SJSA1 (cell line): ENCODE data around the gene PLXDC1. TPM values are rescaled to one million over a fixed set of nuclear protein-coding genes. Genes with fewer than 3 reads are reported as not detected.
A peak's percentile ranks its signal among the peaks of the same experiment; 100 is the strongest.
"Not testable (repeated sequence)": the region's sequence is repeated elsewhere in the genome, so short reads cannot be mapped to it uniquely, and the experiment has no call there.

ENCODE experiments used
- DNase-seq, 2 experiments: peaks; one replicate each; pipeline ENCODE4 v3.0.0-alpha.2; 2015 to 2020; ENCODE audit warnings: low spot score in 2 of 2, low read depth in 1 of 2
- H3K27ac ChIP-seq: fragments of 250-450 bp; sonication (Bioruptor Pico); 2 replicates; pipeline ENCODE4 v1.5.1; 2020; ENCODE audit warnings: mild to moderate bottlenecking, moderate library complexity
- H3K27me3 ChIP-seq: fragments of 250-450 bp; sonication (Bioruptor Pico); replicated peaks from 2 replicates; pipeline ENCODE4 v1.5.1; 2020; ENCODE audit warnings: mild to moderate bottlenecking, moderate library complexity
- H3K36me3 ChIP-seq: fragments of 250-450 bp; sonication (Bioruptor Pico); 2 replicates; pipeline ENCODE4 v1.5.1; 2020; ENCODE audit warnings: mild to moderate bottlenecking
- H3K4me1 ChIP-seq: fragments of 250-450 bp; sonication (Bioruptor Pico); replicated peaks from 2 replicates; pipeline ENCODE4 v1.6.1; 2021; ENCODE audit warnings: mild to moderate bottlenecking
- H3K4me3 ChIP-seq: fragments of 250-450 bp; sonication (Bioruptor Pico); 2 replicates; pipeline ENCODE4 v1.5.1; 2020; ENCODE audit warnings: mild to moderate bottlenecking
- H3K9me3 ChIP-seq: fragments of 250-450 bp; sonication (Bioruptor Pico); replicated peaks from 2 replicates; pipeline ENCODE4 v1.5.1; 2020; ENCODE audit warnings: mild to moderate bottlenecking
- total RNA-seq: library from RNA; depleted of rRNA; stranded (reverse); fragments of >200 nt; shearing (Covaris generic); gene quantifications from 2 replicates; pipeline ENCODE4 v1.2.3, GENCODE V29; 2014

The PLXDC1 gene
- total RNA-seq, 1 experiment from 2014 or later, result not detected

DNA sequence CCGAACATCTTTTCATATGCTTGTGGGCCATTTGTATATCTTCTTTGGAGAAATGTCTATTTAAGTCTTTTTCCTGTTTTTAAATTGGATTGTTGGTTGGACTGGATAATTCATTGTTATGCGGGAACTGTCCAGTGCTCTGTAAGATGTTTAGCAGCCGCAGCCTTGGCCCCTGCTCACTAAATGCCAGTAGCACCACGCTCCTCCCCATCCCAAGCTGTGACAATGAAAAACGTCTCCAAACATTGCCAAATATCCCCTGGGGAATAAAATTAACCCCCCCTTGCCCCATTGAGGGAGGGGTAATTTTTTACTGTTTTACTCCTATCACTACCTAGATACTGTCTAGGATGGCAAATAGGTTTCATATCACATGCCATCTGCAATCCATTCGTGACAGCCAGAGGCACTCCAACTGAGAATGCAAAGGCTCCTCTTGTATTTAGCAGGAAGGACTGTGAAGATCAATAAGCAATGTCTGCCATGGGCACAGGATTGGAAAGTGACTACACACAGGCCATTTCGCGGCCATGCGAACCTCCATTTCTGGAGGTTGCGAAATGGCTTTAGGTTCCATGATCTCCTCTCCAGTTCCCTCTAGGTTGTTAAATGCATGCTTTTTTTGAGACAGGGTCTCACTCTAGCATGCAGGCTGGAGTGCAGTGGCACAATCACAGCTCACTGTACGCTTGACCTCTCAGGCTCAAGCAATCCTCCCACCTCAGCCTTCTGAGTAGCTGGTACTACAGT, 9.3 kb downstream of the PLXDC1 start:
- DNase-seq, result no peak
- Histone ChIP-seq H3K4me3 (no peak overlapping the region), H3K27ac (no peak overlapping the region), H3K9me3 (no peaks in the 10 kb centered on the region), H3K27me3 (no peaks in the 10 kb centered on the region), H3K36me3 (no peaks in the 10 kb centered on the region), H3K4me1 (peaks cover 11% of the 10 kb centered on the region)

GRCh38 chr17:39141294-39141693, 10.1 kb downstream of the PLXDC1 start:
- no peaks in the 10 kb centered on the region for H3K27me3 ChIP-seq
- no peaks in the 10 kb centered on the region for H3K9me3 ChIP-seq
- no peaks in the 10 kb centered on the region for H3K36me3 ChIP-seq
- H3K27ac ChIP-seq, result no peak overlapping the region
- H3K4me3 ChIP-seq, result no peak overlapping the region
- H3K4me1 ChIP-seq, result peaks cover 11% of the 10 kb centered on the region
- no peak for DNase-seq

DNA sequence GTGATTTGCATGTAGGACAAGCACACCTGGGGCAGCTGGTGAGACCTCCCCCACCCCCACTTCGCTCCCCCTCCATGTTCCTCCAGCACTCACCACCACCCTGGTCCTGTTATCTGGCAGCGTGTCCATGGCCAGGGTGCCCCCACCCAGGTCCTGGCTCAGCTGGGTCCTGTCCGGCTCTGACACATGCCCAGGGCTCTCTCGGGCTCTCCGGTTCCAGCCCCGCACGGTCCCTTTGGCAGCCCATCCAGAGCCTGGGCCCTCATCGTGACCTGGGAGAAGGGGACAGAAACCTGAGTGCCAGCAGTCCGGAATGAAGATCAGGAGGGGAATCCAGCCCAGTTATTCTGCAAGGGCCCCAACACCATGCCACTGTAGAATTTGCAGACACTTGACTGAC, 11.9 kb downstream of the PLXDC1 start:
- Histone ChIP-seq H3K4me3 (no peak overlapping the region), H3K27ac (no peak overlapping the region), H3K4me1 (peaks cover 11% of the 10 kb centered on the region), H3K36me3 (no peaks in the 10 kb centered on the region), H3K9me3 (no peaks in the 10 kb centered on the region), H3K27me3 (no peaks in the 10 kb centered on the region)
- DNase-seq, result no peak

- H3K27ac ChIP-seq, result no peak overlapping the region
- H3K9me3 ChIP-seq, result no peaks in the 10 kb centered on the region
- H3K36me3 ChIP-seq, result no peaks in the 10 kb centered on the region
- H3K4me3 ChIP-seq, result no peak overlapping the region
- H3K4me1 ChIP-seq, result peaks cover 11% of the 10 kb centered on the region
- H3K27me3 ChIP-seq, result no peaks in the 10 kb centered on the region
- DNase-seq, result peak; percentile 37 to 52
These were observed 12.3 kb downstream of the PLXDC1 start for GRCh38 chr17:39139161-39139511.

GRCh38 chr17:39138431-39139160, 12.8 kb downstream of the PLXDC1 start:
- peaks cover 11% of the 10 kb centered on the region for H3K4me1 ChIP-seq
- no peak overlapping the region for H3K27ac ChIP-seq
- DNase-seq, result no peak
- H3K36me3 ChIP-seq, result no peaks in the 10 kb centered on the region
- no peak overlapping the region for H3K4me3 ChIP-seq
- no peaks in the 10 kb centered on the region for H3K9me3 ChIP-seq
- H3K27me3 ChIP-seq, result no peaks in the 10 kb centered on the region

DNA sequence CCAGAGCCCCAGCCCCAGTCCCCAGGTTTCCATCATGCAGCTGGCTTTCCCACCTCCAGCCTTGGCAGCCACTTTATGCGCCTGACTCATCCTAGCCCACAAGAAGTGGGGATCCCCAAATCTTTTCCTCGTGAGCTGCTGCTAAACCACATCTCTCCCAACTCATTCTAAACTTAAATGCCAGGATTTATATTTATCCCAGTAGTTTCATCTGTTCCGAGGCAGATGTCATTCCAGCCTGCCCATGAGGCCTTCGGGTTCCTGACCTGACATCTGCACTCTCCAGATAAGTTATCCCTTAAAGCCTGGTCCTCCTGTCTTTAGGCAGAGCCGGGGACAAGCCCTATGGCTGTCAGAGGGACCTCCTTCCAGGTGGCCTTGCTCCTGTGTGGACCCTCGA, 16.6 kb downstream of the PLXDC1 start:
- Histone ChIP-seq H3K27me3 (no peaks in the 10 kb centered on the region), H3K27ac (no peak overlapping the region), H3K4me1 (peaks cover 11% of the 10 kb centered on the region), H3K9me3 (no peaks in the 10 kb centered on the region; the same call in 1 of the 2 replicates), H3K36me3 (no peaks in the 10 kb centered on the region), H3K4me3 (no peak overlapping the region)
- no peak for DNase-seq

DNA sequence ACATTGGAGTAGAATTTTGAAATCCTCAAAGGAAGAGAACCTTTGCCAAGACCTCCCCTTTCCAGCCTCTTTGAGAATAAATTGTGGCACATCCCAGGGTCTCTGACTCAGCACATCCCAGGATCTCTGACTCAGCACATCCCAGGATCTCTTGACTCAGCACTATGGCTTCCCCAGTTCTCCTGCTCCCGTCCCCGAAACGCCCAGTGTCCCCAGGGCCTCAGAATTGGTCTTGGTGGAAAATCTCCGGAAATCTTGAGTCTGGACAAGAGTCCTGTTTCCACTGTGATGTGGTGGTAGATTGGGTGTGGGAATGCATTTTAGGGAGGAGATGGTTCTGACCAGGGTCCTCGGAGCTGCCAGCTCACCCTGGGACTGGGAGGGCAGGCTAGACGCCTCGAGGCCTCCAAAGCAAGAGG, 19.2 kb downstream of the PLXDC1 start:
- no peak for DNase-seq
- no peaks in the 10 kb centered on the region for H3K4me1 ChIP-seq
- no peak overlapping the region for H3K4me3 ChIP-seq
- no peaks in the 10 kb centered on the region for H3K36me3 ChIP-seq
- H3K27me3 ChIP-seq, result no peaks in the 10 kb centered on the region
- no peaks in the 10 kb centered on the region; the same call in 1 of the 2 replicates for H3K9me3 ChIP-seq
- H3K27ac ChIP-seq, result no peak overlapping the region

GRCh38 chr17:39131616-39132015, 19.8 kb downstream of the PLXDC1 start:
- Histone ChIP-seq H3K27ac (no peak overlapping the region), H3K9me3 (no peaks in the 10 kb centered on the region; the same call in 1 of the 2 replicates), H3K4me1 (no peaks in the 10 kb centered on the region), H3K36me3 (no peaks in the 10 kb centered on the region), H3K4me3 (no peak overlapping the region), H3K27me3 (no peaks in the 10 kb centered on the region)
- no peak for DNase-seq

GRCh38 chr17:39130205-39130604, 21.2 kb downstream of the PLXDC1 start:
- no peaks in the 10 kb centered on the region for H3K27me3 ChIP-seq
- H3K4me3 ChIP-seq, result no peak overlapping the region
- H3K9me3 ChIP-seq, result no peaks in the 10 kb centered on the region; the same call in 1 of the 2 replicates
- no peaks in the 10 kb centered on the region for H3K36me3 ChIP-seq
- no peak overlapping the region for H3K27ac ChIP-seq
- no peak for DNase-seq
- H3K4me1 ChIP-seq, result no peaks in the 10 kb centered on the region

DNA sequence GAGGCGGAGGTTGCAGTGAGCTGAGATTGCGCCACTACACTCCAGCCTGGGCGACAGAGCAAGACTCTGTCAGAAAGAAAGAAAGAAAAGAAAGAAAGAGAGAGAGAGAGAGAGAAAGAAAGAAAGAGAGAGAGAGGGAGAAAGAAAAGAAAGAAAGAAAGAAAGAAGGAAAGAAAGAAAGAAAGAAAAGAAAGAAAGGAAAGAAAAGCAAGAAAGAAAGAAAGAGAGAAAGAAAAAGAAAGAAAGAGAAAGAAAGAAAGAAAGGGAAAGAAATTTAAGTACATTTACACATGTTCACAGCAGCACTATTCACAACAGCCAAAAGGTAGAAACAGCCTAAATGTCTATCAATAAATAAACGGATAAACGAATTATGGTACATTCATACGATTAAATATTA, 21.9 kb downstream of the PLXDC1 start:
- H3K36me3 ChIP-seq, DNase-seq, H3K9me3 ChIP-seq: not testable (repeated sequence)

DNA sequence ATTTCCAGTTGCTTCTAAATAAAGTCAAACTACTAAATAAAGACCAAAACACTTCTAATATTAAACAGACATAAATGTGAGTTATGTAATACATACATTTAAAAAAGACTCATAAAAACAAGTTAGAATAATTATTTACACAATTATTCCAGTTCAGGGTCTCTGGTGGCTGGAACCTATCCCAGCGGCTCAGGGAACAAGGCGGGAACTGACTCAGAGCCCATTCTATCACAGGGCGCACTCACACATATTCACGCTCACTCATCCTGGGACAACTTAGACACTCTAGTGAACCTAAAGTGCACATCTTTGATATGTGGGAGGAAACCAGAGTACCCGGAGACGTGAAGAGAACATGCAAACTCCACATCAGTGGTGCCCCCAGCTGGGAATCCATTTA, 25.0 kb downstream of the PLXDC1 start:
- Histone ChIP-seq H3K27me3 (no peaks in the 10 kb centered on the region), H3K36me3 (no peaks in the 10 kb centered on the region), H3K9me3 (no peaks in the 10 kb centered on the region; the same call in 1 of the 2 replicates), H3K27ac (no peak overlapping the region), H3K4me1 (no peaks in the 10 kb centered on the region), H3K4me3 (no peak overlapping the region)
- DNase-seq, result no peak

More for the DNA sequence above, 21.9 kb downstream of the PLXDC1 start:
- not testable (repeated sequence) for H3K27ac ChIP-seq, H3K4me3 ChIP-seq, H3K4me1 ChIP-seq, H3K27me3 ChIP-seq

GRCh38 chr17:39125143-39125875, 26.1 kb downstream of the PLXDC1 start:
- Histone ChIP-seq H3K9me3 (no peaks in the 10 kb centered on the region; the same call in 1 of the 2 replicates), H3K27me3 (no peaks in the 10 kb centered on the region), H3K36me3 (no peaks in the 10 kb centered on the region), H3K4me3 (no peak overlapping the region), H3K4me1 (no peaks in the 10 kb centered on the region), H3K27ac (no peak overlapping the region)
- DNase-seq, result no peak

DNA sequence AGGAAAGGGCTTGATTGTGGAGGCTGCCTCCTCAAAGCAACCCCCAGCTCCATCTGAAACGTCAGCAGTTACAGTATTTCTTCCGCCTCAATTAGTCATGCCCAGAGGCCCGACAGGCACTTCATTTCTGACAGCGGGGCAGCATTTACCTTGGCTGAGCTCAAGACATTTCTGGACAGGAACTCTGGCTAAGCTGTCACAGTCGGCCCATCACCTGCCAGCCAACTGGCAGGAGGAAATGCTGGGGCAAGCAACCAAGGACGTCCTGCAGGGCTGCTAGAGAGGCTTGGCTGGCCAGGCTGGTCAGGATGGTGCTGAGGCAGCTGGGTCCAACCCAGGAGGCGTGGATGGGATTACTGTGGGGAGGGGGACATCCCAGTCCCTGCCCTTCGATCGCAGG, 27.8 kb downstream of the PLXDC1 start:
- no peak for DNase-seq
- Histone ChIP-seq H3K36me3 (no peaks in the 10 kb centered on the region), H3K27me3 (no peaks in the 10 kb centered on the region), H3K4me3 (no peak overlapping the region), H3K9me3 (no peaks in the 10 kb centered on the region), H3K27ac (no peak overlapping the region), H3K4me1 (no peaks in the 10 kb centered on the region)

GRCh38 chr17:39122991-39123390, 28.4 kb downstream of the PLXDC1 start:
- no peaks in the 10 kb centered on the region for H3K36me3 ChIP-seq
- no peaks in the 10 kb centered on the region for H3K4me1 ChIP-seq
- no peaks in the 10 kb centered on the region for H3K9me3 ChIP-seq
- no peak overlapping the region for H3K4me3 ChIP-seq
- no peak overlapping the region for H3K27ac ChIP-seq
- no peak for DNase-seq
- no peaks in the 10 kb centered on the region for H3K27me3 ChIP-seq
